Vagina (tissue), 2 donors: ENCODE data around the gene ATP2A3.

Source experiments
- POLR2A ChIP-seq, 2 donors: fragments of 450-650 bp; IDR thresholded peaks; one replicate each; pipeline ENCODE4 v1.6.1; 2017; ENCODE audit warnings: antibody characterized with exemption in 2 of 2, mild to moderate bottlenecking in 2 of 2, moderate library complexity in 2 of 2
- TF ChIP-seq, protein P1 (sequence below), 3 experiments: fragments of 450-650 bp in 2 of 3; fragments of 200-600 bp in 1 of 3; sonication (generic) in 1 of 3; IDR thresholded peaks; one replicate each; pipeline ENCODE4 v1.5.1; 2017 to 2019; ENCODE audit warnings: antibody characterized with exemption in 3 of 3, mild to moderate bottlenecking in 2 of 3, moderate library complexity in 2 of 3

DNA sequence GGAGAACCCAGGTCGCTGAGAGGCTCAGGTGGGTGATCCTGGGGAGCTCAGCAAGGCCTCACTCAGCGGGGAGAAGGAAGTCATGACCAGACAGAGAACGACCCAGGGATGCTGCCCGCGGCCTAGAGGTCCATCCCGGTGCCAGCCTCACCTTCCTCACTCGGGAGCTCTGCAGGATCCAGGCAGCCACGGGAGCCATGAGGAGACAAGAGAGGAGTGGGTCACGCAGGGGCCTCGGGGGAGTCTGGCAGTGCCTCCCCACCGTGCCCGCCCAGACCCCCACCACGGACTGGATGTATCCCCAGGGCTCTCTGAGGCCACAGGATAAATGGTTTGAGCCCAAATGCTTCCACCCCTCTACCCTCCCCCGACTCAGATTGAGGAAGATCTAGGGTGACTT is 10.7 kb downstream of the ATP2A3 start:
- TF ChIP-seq, protein P1, sequence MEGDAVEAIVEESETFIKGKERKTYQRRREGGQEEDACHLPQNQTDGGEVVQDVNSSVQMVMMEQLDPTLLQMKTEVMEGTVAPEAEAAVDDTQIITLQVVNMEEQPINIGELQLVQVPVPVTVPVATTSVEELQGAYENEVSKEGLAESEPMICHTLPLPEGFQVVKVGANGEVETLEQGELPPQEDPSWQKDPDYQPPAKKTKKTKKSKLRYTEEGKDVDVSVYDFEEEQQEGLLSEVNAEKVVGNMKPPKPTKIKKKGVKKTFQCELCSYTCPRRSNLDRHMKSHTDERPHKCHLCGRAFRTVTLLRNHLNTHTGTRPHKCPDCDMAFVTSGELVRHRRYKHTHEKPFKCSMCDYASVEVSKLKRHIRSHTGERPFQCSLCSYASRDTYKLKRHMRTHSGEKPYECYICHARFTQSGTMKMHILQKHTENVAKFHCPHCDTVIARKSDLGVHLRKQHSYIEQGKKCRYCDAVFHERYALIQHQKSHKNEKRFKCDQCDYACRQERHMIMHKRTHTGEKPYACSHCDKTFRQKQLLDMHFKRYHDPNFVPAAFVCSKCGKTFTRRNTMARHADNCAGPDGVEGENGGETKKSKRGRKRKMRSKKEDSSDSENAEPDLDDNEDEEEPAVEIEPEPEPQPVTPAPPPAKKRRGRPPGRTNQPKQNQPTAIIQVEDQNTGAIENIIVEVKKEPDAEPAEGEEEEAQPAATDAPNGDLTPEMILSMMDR (IDR thresholded peaks at IDR 0.05), result no peak
- TF ChIP-seq POLR2A (IDR thresholded peaks at IDR 0.05), result no peak
